GM18505 (cell line): ENCODE data around the gene ZBP1.

Source experiments
- ATAC-seq: cut with Tn5 transposase; IDR thresholded peaks from one replicate; pipeline ENCODE4 v1.9.1; 2021; ENCODE audit not compliant: unreplicated experiment
- POLR2A ChIP-seq: IDR thresholded peaks from 4 replicates; pipeline ENCODE4 v1.6.1; 2011; ENCODE audit warnings: borderline replicate concordance; ENCODE audit not compliant: insufficient read depth, insufficient read length; ENCODE audit errors: extremely low read depth

ZBP1 gene

DNA sequence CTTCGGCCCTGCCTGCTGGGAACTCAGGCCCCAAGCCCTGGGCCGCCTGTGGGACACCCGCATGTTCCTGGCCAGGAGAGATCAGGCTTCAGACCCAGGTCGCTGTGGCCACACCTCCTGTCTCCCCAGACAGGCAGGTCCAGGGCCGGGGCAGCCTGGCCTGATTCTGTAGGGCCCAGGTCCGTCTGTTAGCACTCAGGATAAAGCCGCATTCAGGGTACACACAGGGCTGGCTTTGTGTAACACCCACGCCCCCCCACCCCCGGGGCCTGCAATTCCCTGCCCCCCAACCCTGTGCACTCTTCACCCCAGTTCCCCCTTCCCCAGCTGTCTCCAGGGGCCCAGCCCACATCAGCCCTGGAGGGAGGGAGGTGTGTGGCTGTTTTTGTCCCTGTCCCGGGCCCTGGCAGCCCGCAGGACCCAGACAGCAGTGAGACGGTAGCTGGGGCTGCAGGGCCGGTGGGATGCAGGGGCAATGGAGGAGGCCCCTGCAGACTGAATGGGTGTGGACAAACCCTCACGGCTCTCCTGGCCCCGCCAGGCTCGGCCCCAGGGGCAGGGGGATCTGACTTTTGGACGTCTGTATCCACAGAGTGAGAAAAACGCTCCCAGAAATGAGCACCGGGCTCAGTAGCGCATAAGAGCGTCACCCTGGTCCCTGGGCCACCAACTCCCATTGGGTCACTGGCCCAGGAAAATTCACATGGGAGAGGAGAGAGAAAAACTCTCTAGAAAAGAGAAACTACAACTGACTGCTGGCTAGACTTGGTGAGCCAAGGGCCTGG is 42.4 kb upstream of the ZBP1 start:
- TF ChIP-seq POLR2A = no peak
- no peak for ATAC-seq

DNA sequence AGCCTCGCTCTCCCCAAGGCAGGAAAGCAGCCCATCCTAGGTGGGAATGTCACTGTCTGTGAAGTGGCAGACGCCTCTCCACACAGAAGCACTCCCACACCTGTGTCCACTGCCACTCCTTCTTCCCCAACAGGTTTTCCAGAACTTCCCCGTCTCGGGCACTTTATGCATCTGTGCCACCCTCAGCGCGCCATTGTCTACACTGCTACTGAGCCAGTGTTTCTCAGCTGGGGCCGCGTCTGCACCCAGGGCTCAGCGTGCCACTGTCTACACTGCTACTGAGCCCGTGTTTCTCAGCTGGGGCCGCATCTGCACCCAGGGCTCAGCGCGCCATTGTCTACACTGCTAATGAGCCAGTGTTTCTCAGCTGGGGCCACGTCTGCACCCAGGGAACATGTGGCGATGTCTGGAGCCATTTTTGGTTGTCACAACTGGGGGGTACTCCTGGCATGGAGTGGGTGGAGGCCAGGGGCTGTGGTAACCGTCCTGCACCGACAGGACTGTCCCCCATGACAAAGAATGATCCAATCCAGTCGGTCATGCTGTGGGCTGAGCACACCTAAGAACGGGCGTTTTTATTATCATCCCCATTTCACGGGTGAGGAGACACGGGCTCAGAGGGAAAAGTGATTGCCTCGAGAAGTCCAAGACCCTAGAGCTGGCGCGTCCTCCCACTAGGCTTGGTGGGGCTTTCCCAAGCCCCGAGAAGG is 41.7 kb upstream of the ZBP1 start:
- no peak for TF ChIP-seq POLR2A
- no peak for ATAC-seq

DNA sequence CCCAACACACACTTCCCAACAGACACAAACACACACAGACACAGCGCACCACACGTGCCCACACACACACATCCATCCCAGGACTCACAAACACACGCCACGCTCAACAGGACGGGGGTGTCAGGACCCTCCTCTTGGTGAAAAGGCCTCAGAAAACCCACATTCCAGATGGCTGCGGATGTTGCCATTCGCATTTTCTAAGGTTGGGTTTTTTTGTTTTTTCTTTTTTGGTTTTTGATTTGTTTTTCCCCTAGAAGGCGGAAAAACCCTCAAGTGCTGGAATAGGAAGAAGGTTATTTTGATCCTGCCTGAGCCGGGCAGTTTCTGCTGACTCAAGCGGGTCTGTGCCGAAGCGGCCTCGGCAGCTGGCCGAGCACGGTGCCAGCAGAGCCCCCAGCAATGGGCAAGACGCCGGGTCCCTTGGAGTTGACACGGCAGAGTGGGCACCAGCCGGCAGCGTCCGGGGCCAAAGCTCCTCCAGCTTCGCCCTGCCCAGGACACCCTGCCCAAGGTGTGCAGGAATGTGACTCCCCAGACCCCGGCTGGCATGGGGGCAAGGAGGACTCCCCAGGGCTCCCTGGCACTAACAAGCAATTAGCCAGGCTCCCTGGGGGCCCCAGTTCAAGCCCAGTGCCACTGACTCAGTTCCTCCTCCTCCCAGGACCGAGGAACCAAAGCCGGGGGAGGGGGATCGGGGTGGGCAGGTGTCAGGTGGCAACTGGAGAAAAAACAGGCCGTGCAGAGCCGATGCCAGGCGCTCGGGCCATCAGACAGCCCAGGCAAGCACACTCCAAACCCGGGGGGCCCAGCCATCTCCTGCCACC is 40.9 kb upstream of the ZBP1 start:
- TF ChIP-seq POLR2A = no peak
- ATAC-seq = no peak

DNA sequence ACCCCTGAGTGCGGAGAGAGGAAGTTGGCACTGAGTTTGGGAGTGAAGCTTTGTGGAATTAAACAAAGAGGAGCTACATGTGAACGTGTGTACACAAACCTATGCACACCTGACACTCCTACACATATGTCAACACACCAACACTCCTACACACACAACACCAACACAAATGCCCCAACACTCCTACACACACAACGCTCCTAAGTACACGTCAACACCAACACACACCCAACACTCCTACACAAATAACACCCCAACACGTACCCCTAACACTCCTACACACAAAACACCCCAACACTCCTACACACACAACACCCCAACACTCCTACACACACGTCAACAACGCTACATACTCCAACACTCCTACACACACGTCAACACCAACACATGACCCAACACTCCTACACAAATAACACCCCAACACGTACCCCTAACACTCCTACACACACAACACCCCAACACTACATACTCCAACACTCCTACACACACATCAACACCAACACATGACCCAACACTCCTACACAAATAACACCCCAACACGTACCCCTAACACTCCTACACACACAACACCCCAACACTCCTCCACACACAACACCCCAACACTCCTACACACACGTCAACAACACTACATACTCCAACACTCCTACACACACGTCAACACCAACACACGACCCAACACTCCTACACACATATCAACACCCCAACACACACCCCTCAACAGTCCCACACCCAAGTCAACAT is 40.1 kb upstream of the ZBP1 start:
- ATAC-seq = no peak
- no peak for TF ChIP-seq POLR2A

DNA sequence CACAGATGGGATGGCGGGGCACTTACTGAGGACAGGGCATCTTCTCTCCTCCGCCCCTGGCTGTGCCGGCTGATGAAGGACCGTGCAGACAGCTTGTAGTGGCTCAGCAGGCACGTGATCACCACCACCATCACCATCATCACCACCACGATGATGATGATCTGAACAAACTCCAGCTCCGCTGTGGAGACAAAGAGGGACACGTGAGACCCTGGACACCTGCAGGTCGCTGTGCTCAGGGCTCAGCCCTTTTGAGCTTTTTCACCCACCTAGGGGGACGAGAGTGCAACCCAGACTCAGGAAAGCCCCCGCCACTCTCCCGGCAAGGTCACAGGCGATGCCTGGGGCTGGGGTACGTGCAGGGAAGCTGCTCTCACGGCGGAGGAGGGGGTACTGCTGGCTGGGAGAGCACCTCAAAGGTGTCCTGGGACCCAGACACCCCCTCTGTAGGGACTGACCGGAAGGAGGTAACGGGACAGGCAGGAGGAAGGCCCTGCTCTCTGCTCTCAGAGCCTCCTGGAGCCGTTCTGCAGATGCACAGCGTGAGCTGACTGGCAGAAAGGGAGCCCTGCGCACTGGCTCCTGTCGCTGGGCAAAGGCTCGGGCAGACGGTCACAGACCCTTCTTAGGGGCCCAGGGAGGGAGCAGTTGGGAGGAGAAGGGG is 39.4 kb upstream of the ZBP1 start:
- TF ChIP-seq POLR2A = no peak
- no peak for ATAC-seq

DNA sequence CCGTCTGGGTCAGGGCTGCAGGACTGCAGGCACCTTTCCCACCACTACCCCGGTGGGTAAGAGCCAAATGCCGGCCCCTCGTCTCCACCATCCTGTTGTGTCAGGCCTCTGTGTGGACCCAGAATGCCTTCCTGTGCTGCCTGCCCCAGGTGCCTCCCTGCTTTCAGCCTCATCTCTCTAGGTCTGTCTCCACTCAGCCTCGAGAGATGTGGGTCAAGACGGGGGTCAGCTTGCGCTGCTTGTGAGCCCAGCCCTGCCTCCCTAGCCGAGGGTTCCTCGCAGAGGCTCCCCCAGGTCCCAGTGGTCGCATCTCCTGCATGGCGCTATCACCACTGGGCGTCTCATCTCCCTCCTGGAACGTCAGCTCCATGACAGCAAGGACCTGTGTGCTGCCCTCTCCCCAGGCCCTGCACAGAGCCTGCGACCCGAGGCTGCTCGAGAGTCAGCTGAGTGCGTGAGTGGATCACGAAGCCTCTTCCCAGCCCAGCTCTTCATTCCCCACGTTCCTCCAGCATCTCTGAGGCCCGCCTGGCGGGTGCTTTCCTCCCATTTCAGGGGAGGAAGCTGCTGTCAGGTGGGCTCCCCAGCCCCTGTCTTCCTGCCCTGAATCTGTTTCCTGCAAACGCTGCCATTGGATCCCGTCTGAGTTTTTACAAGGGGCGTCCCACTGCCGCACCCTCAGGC is 38.7 kb upstream of the ZBP1 start:
- no peak for TF ChIP-seq POLR2A
- ATAC-seq = no peak

DNA sequence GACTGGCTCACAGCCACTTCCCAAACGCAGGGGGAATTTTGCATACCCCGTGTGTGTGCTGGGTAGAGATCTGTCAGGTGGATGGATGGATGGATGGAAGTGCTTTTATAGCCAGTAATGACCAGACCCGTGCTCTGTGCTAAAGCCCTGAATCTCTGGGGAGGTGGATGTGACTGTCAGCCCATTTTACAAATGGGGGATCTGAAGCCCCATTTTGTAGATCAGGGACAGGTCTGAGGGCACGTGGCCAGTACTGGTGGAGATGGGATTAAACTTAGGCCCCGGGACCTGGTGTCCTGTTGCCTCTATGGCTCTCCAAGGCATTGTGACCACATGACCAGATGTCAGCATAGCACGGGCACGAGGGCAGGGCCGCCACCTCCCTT is 38.2 kb upstream of the ZBP1 start:
- no peak for ATAC-seq
- no peak for TF ChIP-seq POLR2A

DNA sequence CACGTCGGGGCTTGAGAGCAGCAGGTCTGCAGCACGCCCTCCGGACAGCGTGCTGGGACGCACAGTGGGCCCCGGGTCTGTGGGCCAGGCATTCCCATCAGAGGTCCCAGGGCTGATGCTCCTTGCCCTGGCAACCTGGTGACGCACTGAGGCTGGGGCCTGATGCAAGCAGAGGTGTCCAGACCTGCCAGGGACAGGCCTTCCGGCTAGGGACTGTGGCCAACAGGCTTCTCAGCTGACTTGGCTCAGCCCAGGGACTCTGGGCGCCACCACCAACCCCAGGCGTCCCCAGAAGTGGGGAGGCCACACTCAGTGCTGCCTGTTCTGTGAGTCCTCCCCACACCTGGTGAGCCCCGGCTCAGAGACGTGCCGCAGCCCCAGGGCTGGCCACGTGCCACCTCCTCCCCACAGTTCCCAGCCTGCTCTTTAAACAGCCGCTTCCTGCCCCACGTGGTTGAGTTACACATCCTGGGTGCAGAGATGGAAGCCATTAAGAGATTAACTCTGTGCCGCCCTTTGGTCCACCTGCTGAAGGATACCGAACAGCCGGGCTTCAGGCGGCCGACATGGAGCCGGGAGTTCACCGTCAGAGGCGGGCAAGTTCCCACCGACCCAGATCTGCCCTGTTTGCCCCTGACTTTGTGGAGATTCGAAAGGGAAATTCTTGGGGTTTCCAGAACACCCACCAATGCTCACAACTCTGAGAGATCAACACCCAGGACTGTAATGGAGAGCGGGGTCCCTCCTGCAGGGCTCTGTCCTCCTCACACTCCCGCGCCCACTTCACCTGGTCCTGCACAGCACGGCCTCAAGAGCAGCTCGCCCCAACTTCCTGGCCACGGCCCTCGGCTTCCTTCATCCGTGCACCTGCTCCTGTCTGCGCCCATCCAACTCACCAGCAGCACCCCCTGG is 37.6 kb upstream of the ZBP1 start:
- no peak for TF ChIP-seq POLR2A
- no peak for ATAC-seq

DNA sequence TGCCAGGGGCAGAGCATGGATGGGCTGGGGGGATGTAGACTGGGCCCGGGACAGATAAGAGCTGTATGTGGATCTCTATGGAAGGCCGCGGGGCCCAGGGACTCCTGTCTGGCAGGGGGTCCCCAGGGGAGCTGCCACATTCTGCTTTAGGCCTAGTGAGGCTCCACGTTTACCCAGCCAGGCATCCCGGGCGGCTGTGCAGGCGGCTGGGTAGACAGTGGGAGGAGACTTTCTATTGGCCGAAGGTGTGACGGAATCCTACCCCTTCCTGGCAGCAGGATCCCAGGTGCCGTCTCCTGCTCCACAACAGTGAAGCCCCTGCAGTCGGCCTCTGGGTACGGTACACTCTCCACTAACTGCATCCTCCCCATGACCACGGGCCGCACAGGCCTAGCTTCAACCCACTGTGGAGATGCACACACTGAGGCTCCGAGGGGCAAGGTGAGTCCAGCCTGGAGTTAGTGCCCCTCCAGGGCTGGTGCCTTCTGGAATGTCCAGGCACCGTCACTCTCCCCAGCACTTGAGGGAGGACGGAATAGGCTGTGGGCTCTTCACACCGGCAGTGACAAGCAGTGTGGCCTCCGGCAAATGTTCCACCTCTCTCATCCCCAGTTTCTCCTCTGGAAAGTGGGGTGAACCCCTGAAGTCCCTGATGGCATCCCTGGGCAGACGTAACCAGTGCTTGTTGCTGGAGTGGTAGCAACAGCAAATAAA is 36.8 kb upstream of the ZBP1 start:
- no peak for TF ChIP-seq POLR2A
- ATAC-seq = no peak

DNA sequence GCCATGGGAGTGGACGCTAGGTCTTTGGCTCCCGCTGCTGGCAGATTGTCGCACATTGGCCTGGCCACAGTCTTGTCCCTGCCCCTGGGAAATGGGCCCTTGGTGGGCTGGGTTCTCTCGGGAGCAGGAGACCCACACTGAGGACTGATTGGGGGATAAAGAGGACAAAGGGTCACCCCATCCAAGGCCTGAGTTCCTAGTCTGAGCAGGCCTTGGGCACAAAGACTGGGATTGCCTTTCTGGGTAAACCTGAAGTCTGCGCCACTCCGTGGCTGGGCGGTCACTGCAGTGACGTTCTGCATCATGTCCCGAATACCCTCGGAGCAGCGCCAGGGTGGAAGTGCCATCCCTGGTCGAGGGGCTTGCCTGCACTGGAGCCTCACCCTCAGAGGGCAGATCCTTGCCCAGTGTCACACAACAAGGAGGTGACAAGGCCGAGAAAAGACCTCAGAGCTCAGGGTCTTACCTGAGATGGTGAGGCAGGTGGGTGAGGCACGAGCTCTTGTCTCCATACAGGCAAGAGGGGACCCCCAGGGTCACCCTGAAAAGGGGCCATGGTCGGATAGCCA is 36.1 kb upstream of the ZBP1 start:
- TF ChIP-seq POLR2A = no peak
- no peak for ATAC-seq
